NOMO-1 treated with DMSO at 0.1 percent for 48 hours (cell line): ENCODE measurements around the gene HDX.
"Not testable (repeated sequence)": the region's sequence is repeated elsewhere in the genome, so short reads cannot be mapped to it uniquely, and the experiment has no call there.

Experiments
- DNase-seq: peaks from one replicate; lab custom pipeline; 2025; ENCODE audit not compliant: unreplicated experiment; lab: John Stamatoyannopoulos, UW

The HDX gene

GRCh38 chrX:84501798-84502628 lies at the start of gene HDX:
Gene HDX, minus strand, starts transcription at chrX:84502453. Its CDS starts 27,056 bp downstream, at chrX:84475397.
- peak; percentile 63 for DNase-seq

GRCh38 chrX:84541315-84541714 lies 39.1 kb upstream of the HDX start:
- DNase-seq, result not testable (repeated sequence)

- DNase-seq, result not testable (repeated sequence)
These were observed 35.4 kb upstream of the HDX start for GRCh38 chrX:84537627-84538026.

- no peak for DNase-seq
These were observed 13.8 kb downstream of the HDX start for GRCh38 chrX:84488426-84488825.

GRCh38 chrX:84487365-84488353 lies 14.6 kb downstream of the HDX start:
- DNase-seq, result peak; percentile 49

GRCh38 chrX:84479086-84479485 lies 23.2 kb downstream of the HDX start:
- DNase-seq, result peak; percentile 18

GRCh38 chrX:84477114-84477513 lies 25.1 kb downstream of the HDX start:
- no peak for DNase-seq

GRCh38 chrX:84475596-84475995 lies 26.7 kb downstream of the HDX start:
- DNase-seq, result no peak

- DNase-seq, result no peak
These were observed 27.2 kb downstream of the HDX start for GRCh38 chrX:84475101-84475500.

- DNase-seq, result no peak
These were observed 33.0 kb downstream of the HDX start for GRCh38 chrX:84469226-84469625.

GRCh38 chrX:84467898-84468297 lies 34.4 kb downstream of the HDX start:
- no peak for DNase-seq

- DNase-seq, result no peak
These were observed 48.7 kb downstream of the HDX start for GRCh38 chrX:84453351-84454246.

- no peak for DNase-seq
These were observed 61.1 kb downstream of the HDX start for GRCh38 chrX:84441143-84441542.

- peak; percentile 67 for DNase-seq
These were observed 87.1 kb downstream of the HDX start for GRCh38 chrX:84415140-84415539.

GRCh38 chrX:84363663-84364062 lies 138.6 kb downstream of the HDX start:
- DNase-seq, result no peak

- DNase-seq, result no peak
These were observed 139.2 kb downstream of the HDX start for GRCh38 chrX:84363051-84363450.

- DNase-seq, result no peak
These were observed 139.9 kb downstream of the HDX start for GRCh38 chrX:84362184-84362838.

GRCh38 chrX:84358271-84358670 lies 144.0 kb downstream of the HDX start:
- peak; percentile 27 for DNase-seq

- DNase-seq, result no peak
These were observed 145.0 kb downstream of the HDX start for GRCh38 chrX:84357296-84357695.

GRCh38 chrX:84340968-84341367 lies 161.3 kb downstream of the HDX start:
- no peak for DNase-seq
